DMS53 treated with DMSO at 0.1 percent for 48 hours (cell line): ENCODE data around the gene AOPEP.
"Not testable (repeated sequence)": the region's sequence is repeated elsewhere in the genome, so short reads cannot be mapped to it uniquely, and the experiment has no call there.

Experiments
- DNase-seq: peaks from one replicate; lab custom pipeline; 2025; ENCODE audit not compliant: unreplicated experiment; lab: John Stamatoyannopoulos, UW

The AOPEP gene

DNA sequence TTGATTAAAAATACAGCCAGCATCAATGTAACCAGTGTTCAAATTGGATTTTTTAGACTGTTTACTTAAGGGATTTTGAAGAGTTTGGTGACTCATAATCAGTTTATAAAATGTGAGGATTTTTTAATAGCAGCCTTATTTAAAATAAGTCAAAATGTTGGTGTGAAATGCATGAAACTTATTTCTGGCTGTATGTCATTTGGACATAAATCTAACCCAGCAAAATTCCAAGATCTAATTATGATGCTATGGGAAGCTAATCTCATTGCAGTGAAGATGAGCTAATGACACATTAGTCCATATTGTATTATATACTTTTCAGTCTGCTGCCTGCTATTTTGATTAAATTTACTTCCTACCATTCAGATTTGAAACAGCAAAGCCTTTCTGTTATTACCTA lies 140.3 kb downstream of the AOPEP start:
- DNase-seq = no peak

DNA sequence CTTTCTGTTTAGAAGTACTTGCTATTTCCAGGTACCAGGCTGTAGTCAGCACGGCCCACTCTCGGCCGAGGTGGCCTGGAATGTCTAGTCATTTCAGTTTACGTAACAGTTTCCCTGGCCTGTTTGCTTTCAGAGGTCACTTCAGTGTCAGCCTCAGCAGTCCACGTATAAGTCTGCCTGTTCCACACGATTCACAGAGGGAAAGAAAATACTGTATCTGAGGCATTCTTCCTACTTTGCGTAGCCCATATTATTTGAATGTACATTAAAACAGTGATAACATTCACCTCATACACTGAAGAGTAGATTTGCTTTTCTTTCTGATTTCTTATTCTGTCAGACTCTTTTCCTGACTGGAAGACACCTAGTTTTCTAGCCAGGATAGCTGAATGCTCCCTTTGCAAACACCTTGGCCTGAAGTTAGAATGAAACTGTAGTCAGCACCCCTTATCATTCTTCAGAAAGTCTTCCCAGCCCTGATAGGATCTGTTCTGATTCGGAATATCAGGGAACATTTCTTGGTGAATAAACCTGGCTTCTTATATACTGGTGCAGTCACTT lies 140.9 kb downstream of the AOPEP start:
- DNase-seq = peak; percentile 67

DNA sequence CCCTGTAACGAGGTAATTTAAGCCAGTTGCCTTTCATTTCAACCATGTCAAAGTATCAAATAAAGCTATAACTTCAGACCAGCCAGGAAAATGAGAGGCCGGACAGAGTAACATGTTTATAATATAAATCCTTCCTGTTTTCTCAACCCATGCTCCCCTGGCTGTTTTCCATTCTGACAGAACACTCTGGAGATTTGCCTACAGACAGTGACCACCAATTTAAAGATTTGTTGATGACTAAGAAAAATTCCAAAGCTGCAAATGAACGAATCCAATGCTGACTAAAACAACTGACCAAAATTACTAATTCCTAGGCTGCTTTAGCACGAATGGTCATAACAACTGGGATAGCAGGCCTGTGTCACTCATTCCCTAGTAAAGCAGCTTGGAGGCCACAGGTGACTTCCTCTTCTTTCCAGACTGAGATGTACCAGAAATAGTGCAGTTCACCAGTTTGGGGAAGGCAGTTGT lies 141.4 kb downstream of the AOPEP start:
- DNase-seq = no peak

DNA sequence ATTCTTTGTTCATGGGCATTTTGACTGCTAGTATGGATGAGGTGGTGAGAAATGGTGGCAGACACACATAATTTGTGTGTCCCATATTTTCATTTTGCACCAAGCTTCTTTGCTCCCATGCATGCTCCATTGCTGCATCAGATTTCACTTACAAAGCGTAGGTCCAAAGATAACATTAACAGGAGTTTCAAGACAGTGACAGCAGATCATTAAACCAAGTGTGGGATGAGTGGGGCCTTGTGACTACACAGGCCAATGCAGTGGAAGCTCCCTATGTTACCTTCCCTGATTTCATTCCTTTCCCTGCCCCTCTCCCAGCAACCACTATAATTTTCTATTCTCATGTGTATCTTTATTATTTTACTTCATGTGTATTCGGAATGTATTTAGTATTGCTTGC lies 142.0 kb downstream of the AOPEP start:
- DNase-seq = no peak

DNA sequence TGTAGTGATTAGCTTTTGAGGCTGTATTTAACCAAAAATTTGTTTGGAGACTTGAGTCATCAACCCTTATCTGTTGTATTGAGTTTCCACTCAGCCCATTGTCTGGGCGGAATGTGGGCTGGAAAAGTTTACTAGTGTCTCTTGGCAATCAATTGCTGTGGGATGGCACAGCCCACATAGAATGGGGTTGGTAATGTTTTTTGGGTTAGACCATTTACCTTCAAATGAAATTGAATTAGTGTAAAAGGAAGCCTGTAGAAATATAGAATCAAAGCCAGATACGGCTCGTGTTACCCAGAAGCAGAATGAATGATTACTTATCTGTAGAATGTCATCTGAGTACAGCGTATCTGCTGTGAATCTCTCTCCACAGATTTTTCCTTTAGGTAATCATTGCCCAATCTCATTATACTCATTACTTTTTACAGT lies 142.9 kb downstream of the AOPEP start:
- DNase-seq = no peak

DNA sequence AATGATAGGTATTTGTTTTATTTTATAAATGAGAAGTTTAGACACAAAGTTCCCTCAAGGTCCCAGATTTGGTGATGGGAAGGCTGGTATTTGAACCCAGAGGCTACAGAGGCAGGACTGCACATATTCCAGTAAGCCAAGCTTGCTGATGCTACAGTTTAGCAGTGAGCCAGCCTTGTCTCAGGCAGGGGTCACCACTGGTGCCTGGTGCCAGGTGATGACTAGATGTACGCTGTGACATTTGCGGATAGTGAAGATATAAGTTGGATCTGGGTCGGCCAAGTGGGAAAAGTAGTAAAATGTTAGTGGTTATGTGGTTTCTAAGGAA lies 143.9 kb downstream of the AOPEP start:
- no peak for DNase-seq

DNA sequence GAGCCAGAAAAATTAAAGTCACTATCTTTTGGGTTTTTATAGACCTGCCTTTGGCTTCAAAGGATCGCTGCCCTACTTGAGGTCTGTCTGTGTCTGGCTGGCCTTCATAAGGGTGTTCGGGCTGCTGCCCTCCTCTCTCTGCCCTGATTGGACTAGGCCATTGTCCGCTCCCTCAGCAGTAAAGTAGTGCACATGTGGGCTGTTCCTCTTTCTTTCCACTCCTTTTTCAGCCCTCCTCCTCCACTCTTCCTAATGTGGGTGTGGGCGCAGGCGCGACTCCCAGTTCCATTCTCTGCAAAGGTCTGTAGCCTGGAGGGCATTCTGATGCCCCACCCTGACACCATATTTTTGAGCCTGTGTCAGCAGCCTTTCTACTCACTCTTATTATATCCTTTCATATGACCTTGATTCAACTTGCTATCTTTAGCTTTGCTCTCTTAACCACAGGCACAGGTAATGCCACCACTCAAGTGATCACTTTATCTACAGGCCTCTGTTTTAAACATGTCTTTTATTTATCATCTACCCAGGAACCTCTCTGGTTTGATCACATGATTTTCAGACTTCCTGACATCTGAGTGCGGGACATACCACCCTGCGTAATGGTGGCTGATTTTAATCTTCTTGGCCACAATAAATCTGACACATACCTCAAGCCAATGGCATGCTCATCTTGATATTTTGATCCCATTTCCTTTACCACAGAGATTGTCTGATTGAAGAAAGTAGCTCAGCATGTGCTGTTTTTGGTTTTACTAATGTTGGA lies 144.5 kb downstream of the AOPEP start:
- no peak for DNase-seq

DNA sequence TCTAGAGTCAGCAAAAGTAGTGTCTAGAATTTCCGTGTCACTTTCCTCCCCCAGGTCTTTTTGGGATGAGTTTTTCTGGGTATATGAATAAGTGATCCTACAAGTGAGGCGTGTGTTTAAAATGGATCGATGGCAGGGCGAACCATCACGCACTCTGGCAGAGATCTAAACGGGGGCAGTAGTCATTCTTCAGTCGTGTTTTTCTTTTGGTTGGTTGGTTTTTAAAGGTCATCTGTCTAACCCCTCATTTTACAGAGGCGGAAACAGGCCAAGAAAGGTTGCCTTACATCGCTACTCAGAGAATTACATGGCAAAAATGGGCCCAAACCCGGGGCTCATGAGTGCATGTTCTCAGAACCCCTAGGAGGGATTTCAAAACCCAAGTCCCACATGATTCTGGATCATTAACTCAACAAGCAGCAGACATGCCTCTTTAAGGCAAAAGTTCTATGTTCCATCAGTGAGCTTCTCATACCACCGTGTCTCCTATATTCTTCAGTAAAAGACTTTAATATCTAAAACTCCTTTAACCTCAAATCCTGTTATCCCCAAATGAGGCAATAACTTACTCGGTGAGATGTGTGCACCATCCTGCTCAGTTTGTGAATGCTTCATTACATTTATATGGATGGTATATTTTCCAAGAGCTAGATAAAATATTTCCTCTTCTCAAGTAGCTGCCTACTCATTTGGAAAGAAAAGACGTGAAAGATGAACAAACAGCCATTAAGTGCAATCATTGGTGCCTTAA lies 145.8 kb downstream of the AOPEP start:
- no peak for DNase-seq

DNA sequence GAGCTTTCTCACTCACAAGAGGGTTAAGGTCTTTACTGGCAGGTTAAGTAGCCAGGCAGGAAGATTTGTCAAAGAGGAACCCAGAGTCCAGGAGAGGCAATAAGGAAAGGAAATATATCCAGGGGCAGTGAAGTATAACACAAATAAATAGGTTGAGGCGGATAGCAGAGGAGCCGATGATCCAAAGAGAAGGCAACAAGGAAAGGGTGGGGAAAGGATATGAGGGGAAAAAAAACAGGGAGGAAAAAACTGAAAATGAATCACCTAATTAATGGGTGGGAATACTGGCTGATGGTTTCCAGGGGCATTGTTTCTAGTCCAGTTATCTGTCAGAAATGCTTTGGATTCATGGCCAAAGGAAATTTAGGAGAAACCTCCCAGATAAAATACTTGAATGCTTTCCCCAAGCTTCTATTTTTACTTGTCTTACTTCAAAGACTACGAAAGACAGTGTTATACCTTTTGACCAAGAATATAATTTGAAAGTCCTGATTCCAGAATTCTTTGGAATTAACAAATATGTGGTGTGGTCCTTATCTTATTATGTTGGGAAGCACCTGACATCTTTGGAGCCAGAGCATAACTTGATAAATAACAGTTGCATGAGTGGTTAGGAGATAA lies 146.5 kb downstream of the AOPEP start:
- DNase-seq = no peak

DNA sequence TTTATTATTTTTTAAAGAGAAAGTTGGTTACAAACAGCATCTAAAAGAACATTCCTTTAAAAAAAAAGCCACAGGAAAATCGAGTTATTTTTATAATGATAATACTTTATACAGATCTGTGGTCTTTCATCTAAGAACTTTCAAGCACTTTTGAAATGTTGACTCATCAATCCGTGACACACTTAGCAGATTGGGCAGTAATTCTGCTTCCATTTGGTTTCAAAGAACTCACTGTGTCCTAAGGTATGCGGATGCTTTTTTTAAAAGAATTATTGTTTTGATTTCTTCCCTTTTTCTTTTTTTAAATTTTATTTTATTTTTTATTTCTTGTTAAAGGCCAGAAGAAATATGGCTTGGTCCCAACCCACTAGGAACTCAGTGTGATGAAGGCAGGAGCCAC lies 147.8 kb downstream of the AOPEP start:
- no peak for DNase-seq

DNA sequence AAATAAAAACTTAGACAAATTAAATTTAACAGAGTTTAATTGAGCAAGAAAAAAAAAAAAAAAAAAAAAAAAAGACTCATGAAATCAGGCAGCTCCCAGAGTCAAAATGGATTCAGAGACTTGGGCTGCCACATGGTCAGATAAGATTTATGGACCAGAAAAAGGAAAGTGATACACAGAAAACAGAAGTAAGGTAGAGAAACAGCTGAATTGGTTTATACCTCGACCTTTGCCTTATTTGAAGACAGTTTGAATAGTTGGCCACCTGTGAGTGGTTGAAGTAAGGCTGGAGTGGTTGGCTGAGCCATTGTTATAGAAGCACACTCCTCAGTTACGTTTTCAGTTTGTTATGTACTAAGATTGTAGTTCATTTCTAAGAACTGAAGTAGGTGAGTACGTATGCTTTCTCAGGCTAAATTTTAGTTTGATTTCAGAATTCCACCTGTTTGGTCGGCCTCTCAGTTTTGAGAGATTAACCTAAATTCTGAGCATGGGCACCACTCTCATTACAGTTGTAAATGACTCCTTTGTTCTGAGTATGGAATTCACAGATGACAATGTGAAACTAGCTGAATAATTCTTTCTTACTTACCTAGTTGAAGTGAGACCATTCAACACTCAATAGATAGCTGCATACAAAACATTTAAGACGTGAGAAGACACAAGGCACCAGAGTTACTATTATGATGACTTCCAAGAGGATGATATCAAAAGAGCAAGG lies 149.0 kb downstream of the AOPEP start:
- no peak for DNase-seq

DNA sequence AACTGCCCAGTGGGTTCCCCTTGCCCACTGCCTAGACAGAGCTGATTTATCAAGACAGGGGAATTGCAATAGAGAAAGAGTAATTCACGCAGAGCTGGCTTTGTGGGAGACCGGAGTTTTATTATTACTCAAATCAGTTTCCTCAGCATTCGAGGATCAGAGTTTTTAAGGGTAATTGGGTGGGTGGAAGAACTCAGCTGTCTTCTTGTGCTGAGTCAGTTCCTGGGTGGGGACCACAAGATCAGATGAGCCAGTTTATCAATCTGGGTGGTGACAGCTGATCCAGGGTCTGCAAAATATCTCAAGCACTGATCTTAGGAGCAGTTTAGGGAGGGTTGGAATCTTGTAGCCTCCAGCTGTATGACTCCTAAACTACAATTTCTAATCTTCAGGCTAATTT lies 152.3 kb downstream of the AOPEP start:
- DNase-seq = not testable (repeated sequence)

DNA sequence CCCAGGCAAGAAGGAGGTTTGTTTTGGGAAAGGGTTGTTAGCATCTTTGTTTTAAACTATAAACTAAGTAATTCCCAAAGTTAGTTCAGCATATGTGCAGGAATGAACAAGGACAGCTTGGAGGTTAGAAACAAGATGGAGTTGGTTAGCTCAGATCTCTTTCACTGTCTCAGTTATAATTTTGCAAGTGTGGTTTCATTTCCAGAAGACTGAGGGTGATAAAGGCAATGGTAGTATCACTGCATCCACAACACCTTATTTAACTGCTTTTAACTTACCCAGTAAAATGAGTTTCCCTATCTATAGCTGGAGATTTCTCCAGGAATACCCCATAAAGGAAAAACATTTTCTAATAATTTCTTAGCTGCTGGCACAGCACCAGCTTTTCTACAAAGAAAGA lies 152.7 kb downstream of the AOPEP start:
- DNase-seq = no peak

DNA sequence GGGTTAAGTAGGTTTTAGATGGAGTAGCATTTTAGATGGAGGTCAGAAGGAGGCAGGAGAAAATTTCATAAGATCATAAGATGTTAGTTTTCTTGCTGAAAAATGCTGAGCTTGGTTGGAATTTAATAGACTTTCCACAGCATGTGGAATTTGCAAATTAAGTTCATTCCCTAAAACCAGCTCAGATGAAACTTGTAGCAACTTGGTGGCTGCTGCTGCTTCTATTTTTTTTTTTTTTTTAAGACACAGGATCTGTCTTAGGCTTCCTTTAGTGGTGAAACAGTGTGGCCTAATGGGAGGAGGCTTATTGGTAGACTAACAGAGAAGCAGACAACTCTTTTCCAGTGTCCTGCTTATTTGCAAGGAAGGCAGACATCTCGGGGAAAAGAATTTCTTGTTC lies 154.5 kb downstream of the AOPEP start:
- no peak for DNase-seq

DNA sequence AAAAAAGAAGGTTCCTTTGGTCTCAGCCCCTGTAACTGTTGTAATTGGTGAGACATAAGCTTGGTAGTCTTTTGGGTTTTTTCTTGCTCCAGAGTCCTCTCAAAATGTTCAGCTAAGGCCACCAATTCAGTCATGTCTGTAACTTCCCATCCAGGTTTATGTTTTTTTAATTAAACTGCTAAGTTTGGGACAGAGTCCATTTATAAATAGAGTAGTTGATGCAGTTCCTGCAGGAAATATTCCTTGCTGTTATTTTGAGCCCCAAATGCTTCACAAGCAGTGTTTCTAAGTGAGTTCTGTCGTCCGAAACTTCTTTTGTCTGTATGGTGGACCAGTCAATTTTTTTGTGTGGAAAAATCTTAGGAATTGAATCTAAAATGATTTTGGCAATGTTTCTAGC lies 155.0 kb downstream of the AOPEP start:
- no peak for DNase-seq

DNA sequence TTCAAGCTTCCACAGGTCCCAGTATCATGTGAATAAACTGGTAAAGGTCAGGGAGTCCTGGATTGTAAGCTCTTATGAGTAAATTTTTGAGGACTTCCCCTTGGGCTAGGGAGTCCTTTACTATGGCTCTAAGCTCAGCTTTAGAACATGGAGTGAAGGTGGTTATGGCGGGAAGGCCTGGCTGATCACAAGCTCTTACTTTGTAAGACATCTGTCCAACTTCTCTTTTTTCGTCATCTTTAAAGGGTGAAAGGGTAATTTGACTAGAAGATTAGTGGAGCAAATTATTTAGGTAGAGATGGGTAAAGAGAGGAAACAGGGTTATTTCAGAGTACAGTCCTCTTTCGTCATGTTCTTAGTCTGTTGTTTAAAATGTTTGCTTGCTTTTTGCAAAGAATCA lies 155.4 kb downstream of the AOPEP start:
- no peak for DNase-seq

DNA sequence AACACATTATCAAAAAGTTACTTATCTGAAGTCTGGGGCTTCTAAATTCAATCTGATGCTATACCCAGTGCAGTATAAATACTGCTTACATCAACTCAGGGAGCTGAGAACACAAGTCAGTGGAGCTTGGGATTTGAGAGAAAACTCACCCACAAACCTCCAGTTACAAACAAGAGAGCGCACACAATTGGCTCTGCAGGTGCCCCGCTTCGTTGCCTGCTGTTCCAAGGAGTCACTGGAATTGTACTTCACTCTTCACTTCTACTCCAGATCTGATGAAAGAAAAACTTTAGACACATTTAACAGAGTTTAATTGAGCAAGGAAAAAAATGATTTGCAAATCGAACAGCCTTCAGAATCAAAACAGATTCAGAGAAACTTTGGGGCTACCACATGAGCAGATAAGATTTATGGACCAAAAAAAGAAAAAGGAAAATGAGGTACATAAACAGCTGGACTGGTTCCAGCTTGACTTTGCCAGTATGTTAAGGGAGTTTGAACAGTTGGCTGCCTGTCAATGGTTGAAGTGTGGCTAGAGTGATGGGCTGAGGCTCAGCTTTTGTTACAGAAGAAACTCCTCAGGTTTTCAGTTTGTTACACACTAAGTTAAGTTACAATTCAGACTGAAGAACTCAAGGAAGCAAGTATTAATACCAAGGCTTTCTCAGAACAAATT lies 156.6 kb downstream of the AOPEP start:
- DNase-seq = no peak

DNA sequence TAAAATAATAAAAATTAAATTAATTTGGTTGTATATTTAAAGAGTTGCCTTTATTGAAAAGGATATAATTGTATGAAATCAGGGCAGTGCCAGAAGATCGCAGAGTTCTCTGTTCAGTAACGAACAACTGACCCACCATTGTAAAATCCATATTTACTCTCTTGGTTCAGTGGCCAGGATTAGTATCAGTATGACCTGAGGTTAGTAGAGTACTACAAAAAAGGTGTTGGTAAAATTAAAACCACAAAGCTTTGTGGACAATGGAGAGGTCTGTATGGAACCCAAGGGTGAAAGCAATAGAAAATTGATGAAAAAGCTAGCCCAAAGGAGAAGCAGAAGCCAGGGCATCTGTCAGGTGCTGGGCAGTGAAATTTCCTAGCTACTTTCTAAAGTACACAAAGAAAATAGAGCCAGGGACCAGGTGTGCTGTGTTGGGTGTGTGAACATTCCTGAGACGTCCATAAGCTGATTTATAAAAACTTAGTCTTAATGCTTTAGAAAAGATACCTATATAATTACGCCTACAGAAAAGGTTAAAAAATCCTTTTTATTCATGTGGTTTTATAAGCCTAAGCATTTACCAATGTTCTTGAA lies 159.5 kb downstream of the AOPEP start:
- no peak for DNase-seq

DNA sequence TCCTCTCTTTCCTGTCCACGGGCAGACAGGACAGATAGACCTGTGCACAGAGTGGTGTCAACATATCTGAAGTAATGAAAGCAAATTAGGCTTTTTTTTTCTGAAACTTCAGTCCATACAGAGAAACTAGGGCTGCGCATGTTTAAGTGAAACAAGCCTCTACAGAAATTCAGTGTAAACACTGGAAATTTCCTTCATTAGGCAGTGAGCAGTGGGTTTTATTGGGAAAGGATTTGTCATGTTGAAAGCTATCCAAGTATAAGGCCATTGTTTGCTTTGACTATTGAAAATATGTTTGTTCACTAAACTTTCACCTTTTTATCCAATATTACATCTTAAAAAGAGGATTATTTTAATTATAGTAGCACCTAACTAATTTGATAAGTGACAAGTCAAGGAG lies 161.2 kb downstream of the AOPEP start:
- DNase-seq = no peak

DNA sequence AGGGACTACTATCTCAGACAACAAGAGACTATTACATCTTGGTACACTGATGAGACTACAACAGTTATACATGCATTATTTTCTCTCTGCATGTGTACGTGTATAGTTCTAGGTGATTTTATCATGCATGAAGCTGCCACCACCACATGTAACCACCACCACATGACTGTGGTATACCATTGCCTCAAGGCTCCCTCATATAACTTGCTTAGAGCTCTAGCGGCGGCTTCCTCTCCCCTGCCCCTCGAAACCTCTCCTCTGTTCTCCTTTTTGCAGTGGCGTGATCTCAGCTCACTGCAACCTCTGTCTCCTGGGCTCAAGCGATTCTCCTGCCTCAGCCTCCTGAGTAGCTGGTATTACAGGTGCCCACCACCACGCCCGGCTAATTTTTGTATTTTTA lies 162.3 kb downstream of the AOPEP start:
- DNase-seq = no peak
